PC-3 (cell line): ENCODE measurements around the gene ANKS1B. TPM values are rescaled to one million over a fixed set of nuclear protein-coding genes. Genes with fewer than 3 reads are reported as not detected.

Experiments used
- ATAC-seq: fragments of 200-7000 bp; cut with Tn5 transposase; 2 replicates; pipeline ENCODE4 v1.9.1; 2020; ENCODE audit warnings: mild to moderate bottlenecking, moderate library complexity
- BruUV-seq: library from RNA; stranded (reverse); fragments of 400-500 nt; replicated peaks from 2 replicates; lab custom pipeline; 2021; lab: Mats Ljungman, UMichigan
- CTCF ChIA-PET: fragments of 300-600 bp; sonication (Branson Sonifier 250); formaldehyde crosslinking; loops from one replicate; lab custom pipeline; 2022; ENCODE audit warnings: antibody characterized with exemption; lab: Charles Lee
- POLR2A ChIA-PET: fragments of 300-600 bp; sonication (Branson Sonifier 250); formaldehyde crosslinking; loops from one replicate; lab custom pipeline; 2022; ENCODE audit warnings: antibody characterized with exemption; ENCODE audit not compliant: unreplicated experiment; lab: Charles Lee
- DNase-seq: peaks from one replicate; pipeline ENCODE4 v3.0.0-alpha.2; 2015
- H2AFZ ChIP-seq: fragments of 300-600 bp; sonication (generic); 2 replicates; pipeline ENCODE4 v1.6.0; 2016; ENCODE audit warnings: antibody characterized with exemption, low read length
- H3F3A ChIP-seq: fragments of 300-600 bp; sonication (generic); one replicate; pipeline ENCODE4 v1.6.0; 2017; ENCODE audit warnings: antibody characterized with exemption, low read length, control low read depth, mild to moderate bottlenecking; ENCODE audit not compliant: unreplicated experiment
- H3K27ac ChIP-seq: fragments of 300-600 bp; sonication (generic); 2 replicates; pipeline ENCODE4 v1.5.1; 2016; ENCODE audit warnings: mild to moderate bottlenecking, low read length
- H3K27me3 ChIP-seq: fragments of 300-600 bp; sonication (generic); 2 replicates; pipeline ENCODE4 v1.6.1; 2016; ENCODE audit warnings: low read length, mixed read lengths
- H3K36me3 ChIP-seq: fragments of 300-600 bp; sonication (generic); 2 replicates; pipeline ENCODE4 v1.6.1; 2016; ENCODE audit warnings: low read depth, mixed run types, low read length, mixed read lengths
- H3K4me1 ChIP-seq: fragments of 300-600 bp; sonication (generic); 2 replicates; pipeline ENCODE4 v1.5.1; 2016; ENCODE audit warnings: low read length; ENCODE audit not compliant: insufficient read depth
- H3K4me2 ChIP-seq: fragments of 300-600 bp; sonication (generic); 2 replicates; pipeline ENCODE4 v1.6.0; 2016; ENCODE audit warnings: low read length
- H3K4me3 ChIP-seq: fragments of 300-600 bp; sonication (generic); 2 replicates; pipeline ENCODE4 v1.5.1; 2016; ENCODE audit warnings: mild to moderate bottlenecking, low read length, mixed read lengths
- H3K79me2 ChIP-seq: fragments of 300-600 bp; sonication (generic); 2 replicates; pipeline ENCODE4 v1.6.1; 2017; ENCODE audit warnings: low read length, mixed read lengths
- H3K9ac ChIP-seq: fragments of 300-600 bp; sonication (generic); 2 replicates; pipeline ENCODE4 v1.6.0; 2016; ENCODE audit warnings: mild to moderate bottlenecking, low read length
- H3K9me2 ChIP-seq: fragments of 300-600 bp; sonication (generic); replicated peaks from 2 replicates; pipeline ENCODE4 v1.6.1; 2016; ENCODE audit warnings: mixed run types, low read length, mixed read lengths
- H3K9me3 ChIP-seq: fragments of 300-600 bp; sonication (generic); 2 replicates; pipeline ENCODE4 v1.6.1; 2016; ENCODE audit warnings: low read length, mixed read lengths
- H4K20me1 ChIP-seq: fragments of 300-600 bp; sonication (generic); 2 replicates; pipeline ENCODE4 v1.6.1; 2016; ENCODE audit warnings: low read length, mixed read lengths
- EZH2 ChIP-seq: fragments of 300-600 bp; sonication (generic); IDR thresholded peaks from one replicate; pipeline ENCODE4 v1.6.1; 2017; ENCODE audit warnings: antibody characterized with exemption, mild to moderate bottlenecking, low read length; ENCODE audit not compliant: unreplicated experiment
- EZH2phosphoT487 ChIP-seq: fragments of 300-600 bp; sonication (generic); IDR thresholded peaks from 2 replicates; pipeline ENCODE4 v1.6.1; 2018; ENCODE audit warnings: mild to moderate bottlenecking, antibody characterized with exemption, low read length, borderline replicate concordance
- intact Hi-C: fragments of 100-400 bp; cut with micrococcal nuclease; formaldehyde crosslinking; loops from 2 replicates; pipeline ENCODE4 v1.9.0; 2023
- total RNA-seq: library from RNA; depleted of rRNA; stranded (reverse); fragments of >200 nt; gene quantifications from 2 replicates; pipeline ENCODE4 v1.2.3, GENCODE V29; 2014
- TF ChIP-seq, protein P1 (sequence below): fragments of 300-600 bp; sonication (generic); conservative IDR thresholded peaks from 2 replicates; pipeline ENCODE4 v1.5.1; 2017; ENCODE audit warnings: antibody characterized with exemption, low read depth, mild to moderate bottlenecking, low read length

ANKS1B gene
- total RNA-seq, 1 experiment from 2014 or later: 0.07 TPM

- no peak for ATAC-seq
- H4K20me1 ChIP-seq: no peaks in the 10 kb centered on the region
- no peak overlapping the region for H3K4me3 ChIP-seq
- H3K9me3 ChIP-seq: no peaks in the 10 kb centered on the region
- TF ChIP-seq EZH2 (no peak), EZH2phosphoT487 (no peak)
- TF ChIP-seq, protein P1, sequence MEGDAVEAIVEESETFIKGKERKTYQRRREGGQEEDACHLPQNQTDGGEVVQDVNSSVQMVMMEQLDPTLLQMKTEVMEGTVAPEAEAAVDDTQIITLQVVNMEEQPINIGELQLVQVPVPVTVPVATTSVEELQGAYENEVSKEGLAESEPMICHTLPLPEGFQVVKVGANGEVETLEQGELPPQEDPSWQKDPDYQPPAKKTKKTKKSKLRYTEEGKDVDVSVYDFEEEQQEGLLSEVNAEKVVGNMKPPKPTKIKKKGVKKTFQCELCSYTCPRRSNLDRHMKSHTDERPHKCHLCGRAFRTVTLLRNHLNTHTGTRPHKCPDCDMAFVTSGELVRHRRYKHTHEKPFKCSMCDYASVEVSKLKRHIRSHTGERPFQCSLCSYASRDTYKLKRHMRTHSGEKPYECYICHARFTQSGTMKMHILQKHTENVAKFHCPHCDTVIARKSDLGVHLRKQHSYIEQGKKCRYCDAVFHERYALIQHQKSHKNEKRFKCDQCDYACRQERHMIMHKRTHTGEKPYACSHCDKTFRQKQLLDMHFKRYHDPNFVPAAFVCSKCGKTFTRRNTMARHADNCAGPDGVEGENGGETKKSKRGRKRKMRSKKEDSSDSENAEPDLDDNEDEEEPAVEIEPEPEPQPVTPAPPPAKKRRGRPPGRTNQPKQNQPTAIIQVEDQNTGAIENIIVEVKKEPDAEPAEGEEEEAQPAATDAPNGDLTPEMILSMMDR: no peak
- ChIA-PET POLR2A (no interaction called here), CTCF (no interaction called here)
- no peaks in the 10 kb centered on the region for H3K79me2 ChIP-seq
- no peak overlapping the region for H3K4me2 ChIP-seq
- no peak overlapping the region for H2AFZ ChIP-seq
- BruUV-seq: no TSS peak
- intact Hi-C loops: no loop called here
- H3K36me3 ChIP-seq: no peaks in the 10 kb centered on the region
- no peaks in the 10 kb centered on the region for H3K4me1 ChIP-seq
- no peak overlapping the region for H3K9ac ChIP-seq
- no peaks in the 10 kb centered on the region for H3F3A ChIP-seq
- no peaks in the 10 kb centered on the region for H3K27me3 ChIP-seq
- H3K9me2 ChIP-seq: no peaks in the 10 kb centered on the region
- no peak overlapping the region for H3K27ac ChIP-seq
- peak; percentile 34 for DNase-seq
Observed at GRCh38 chr12:99020871-99021270, 963.9 kb downstream of the ANKS1B start.

- intact Hi-C loops: no loop called here
- POLR2A ChIA-PET: no interaction called here
- ATAC-seq: no peak
Observed at GRCh38 chr12:99019798-99020197, 964.9 kb downstream of the ANKS1B start.

DNA sequence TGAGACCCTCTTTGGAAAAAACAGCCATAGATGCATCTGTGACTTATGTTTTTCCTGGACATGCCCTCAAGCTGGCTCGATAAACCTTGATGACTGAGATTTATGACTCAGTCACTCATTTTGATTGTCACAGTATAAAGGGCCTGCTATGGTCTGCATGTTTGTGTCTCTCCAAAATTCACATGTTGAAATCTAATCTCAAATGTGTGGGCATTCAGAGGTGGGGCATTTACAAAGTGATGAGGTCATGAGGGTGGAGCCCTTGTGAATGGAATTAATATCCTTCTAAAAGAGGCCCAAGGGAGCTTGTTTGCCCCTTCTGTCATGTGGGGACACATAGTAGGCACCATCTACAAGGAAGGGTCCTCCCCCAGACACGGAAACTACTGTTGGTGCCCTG lies 966.8 kb downstream of the ANKS1B start:
- POLR2A ChIA-PET: no interaction called here
- no peak overlapping the region for H3K9ac ChIP-seq
- TF ChIP-seq EZH2 (no peak), EZH2phosphoT487 (no peak)
- TF ChIP-seq, protein P1: no peak
- no TSS peak for BruUV-seq
- CTCF ChIA-PET: no interaction called here
- no peaks in the 10 kb centered on the region for H3F3A ChIP-seq
- no peak overlapping the region for H3K4me2 ChIP-seq
- intact Hi-C loops: no loop called here
- no peaks in the 10 kb centered on the region for H3K79me2 ChIP-seq
- H3K9me3 ChIP-seq: no peaks in the 10 kb centered on the region
- no peaks in the 10 kb centered on the region for H3K27me3 ChIP-seq
- no peak overlapping the region for H2AFZ ChIP-seq
- no peaks in the 10 kb centered on the region for H3K36me3 ChIP-seq
- no peak for ATAC-seq
- no peak overlapping the region for H3K4me3 ChIP-seq
- H3K4me1 ChIP-seq: no peaks in the 10 kb centered on the region
- DNase-seq: no peak
- H3K9me2 ChIP-seq: no peaks in the 10 kb centered on the region
- H3K27ac ChIP-seq: no peak overlapping the region
- no peaks in the 10 kb centered on the region for H4K20me1 ChIP-seq

More at GRCh38 chr12:99019798-99020197, 964.9 kb downstream of the ANKS1B start:
- Histone ChIP-seq H3K79me2 (no peaks in the 10 kb centered on the region), H3K4me1 (no peaks in the 10 kb centered on the region), H3K36me3 (no peaks in the 10 kb centered on the region), H3F3A (no peaks in the 10 kb centered on the region), H3K9me3 (no peaks in the 10 kb centered on the region), H3K9ac (no peak overlapping the region), H3K27ac (no peak overlapping the region), H2AFZ (no peak overlapping the region), H3K9me2 (no peaks in the 10 kb centered on the region), H3K4me2 (no peak overlapping the region), H4K20me1 (no peaks in the 10 kb centered on the region), H3K4me3 (no peak overlapping the region), H3K27me3 (no peaks in the 10 kb centered on the region)
- CTCF ChIA-PET: no interaction called here
- no peak for DNase-seq
- no peak for TF ChIP-seq EZH2phosphoT487
- TF ChIP-seq EZH2: no peak
- TF ChIP-seq, protein P1: no peak
- no TSS peak for BruUV-seq
